Chondrocyte (in vitro differentiated cells): ENCODE results near the gene SORL1. TPM values are rescaled to one million over a fixed set of nuclear protein-coding genes. Genes with fewer than 3 reads are reported as not detected.

ENCODE experiments used
- DNase-seq: peaks from one replicate; pipeline ENCODE4 v3.0.0; 2021; ENCODE audit warnings: mixed read lengths, low spot score
- H3K27ac Mint-ChIP-seq: one replicate; pipeline ENCODE4 v1.8.0; 2021; ENCODE audit warnings: mild to moderate bottlenecking, moderate library complexity, mixed read lengths; ENCODE audit not compliant: unreplicated experiment
- H3K27me3 Mint-ChIP-seq: 2 replicates; pipeline ENCODE4 v1.8.0; 2021; ENCODE audit warnings: low read depth, mixed read lengths
- H3K36me3 Mint-ChIP-seq: 2 replicates; pipeline ENCODE4 v1.8.0; 2021; ENCODE audit warnings: low read depth, mixed read lengths
- H3K4me1 Mint-ChIP-seq: 2 replicates; pipeline ENCODE4 v1.8.0; 2021; ENCODE audit warnings: low read depth, mild to moderate bottlenecking, mixed read lengths
- H3K4me3 Mint-ChIP-seq: one replicate; pipeline ENCODE4 v1.8.0; 2021; ENCODE audit warnings: mild to moderate bottlenecking, moderate library complexity, mixed read lengths; ENCODE audit not compliant: unreplicated experiment
- H3K9me3 Mint-ChIP-seq: 2 replicates; pipeline ENCODE4 v1.8.0; 2021; ENCODE audit warnings: low read depth, mixed read lengths
- total RNA-seq: library from RNA; stranded (reverse); gene quantifications from 3 replicates; pipeline ENCODE4 v1.2.1, GENCODE V29; 2021
- TF ChIP-seq, protein P1 (sequence below): fragments of 200-600 bp; sonication (generic); IDR thresholded peaks from 2 replicates; pipeline ENCODE4 v1.5.0; 2021; ENCODE audit warnings: antibody characterized with exemption, mild to moderate bottlenecking, moderate library complexity

Gene SORL1
- total RNA-seq, 1 donor from 2014 or later, result 0.87 TPM

DNA sequence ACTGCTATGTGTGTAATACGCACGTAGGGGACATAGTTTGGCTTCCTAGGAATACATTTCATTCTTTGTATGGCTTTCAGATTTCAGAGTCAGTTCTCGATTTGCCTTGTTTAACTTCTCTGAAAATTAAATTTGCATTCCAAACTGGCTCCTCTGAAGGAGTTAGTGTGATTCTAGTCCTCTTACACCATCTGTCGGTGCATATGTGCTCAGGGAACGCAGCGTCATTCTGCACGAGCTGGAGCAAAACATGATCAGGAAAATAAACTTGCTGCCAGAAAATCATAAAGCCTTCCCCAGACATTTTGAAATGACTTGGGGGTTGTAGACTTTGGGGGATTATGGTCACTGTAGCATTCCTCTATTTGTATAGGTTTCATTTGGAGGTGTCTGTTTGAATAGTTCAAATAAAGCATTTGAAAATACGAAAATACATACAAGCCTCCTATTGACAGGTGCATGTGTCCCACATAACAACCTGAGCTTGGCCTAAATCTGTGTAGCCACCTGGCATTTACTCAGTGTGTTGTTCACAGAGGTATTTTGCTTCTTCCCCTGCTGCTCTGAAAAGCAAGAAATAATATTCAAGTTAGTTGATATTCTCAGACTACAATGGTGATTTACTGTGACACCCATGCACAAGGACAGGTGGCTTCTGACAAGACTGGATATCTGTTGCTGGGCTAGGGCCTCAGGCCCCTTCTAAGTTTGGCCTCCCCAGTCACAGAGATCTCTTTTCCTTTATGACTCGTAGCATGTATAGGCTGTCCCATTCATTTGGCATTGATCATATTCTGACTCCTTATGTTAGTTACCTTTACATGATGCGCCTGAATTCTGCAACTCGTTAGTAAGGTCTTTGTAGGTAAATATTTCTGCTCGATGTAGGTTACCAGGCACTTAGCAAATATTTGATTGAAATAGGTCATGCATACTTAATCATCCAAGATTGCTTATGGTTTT lies 82.3 kb downstream of the SORL1 start:
- peaks cover 18% of the 10 kb centered on the region for H3K9me3 Mint-ChIP-seq
- no peaks in the 10 kb centered on the region for H3K4me1 Mint-ChIP-seq

DNA sequence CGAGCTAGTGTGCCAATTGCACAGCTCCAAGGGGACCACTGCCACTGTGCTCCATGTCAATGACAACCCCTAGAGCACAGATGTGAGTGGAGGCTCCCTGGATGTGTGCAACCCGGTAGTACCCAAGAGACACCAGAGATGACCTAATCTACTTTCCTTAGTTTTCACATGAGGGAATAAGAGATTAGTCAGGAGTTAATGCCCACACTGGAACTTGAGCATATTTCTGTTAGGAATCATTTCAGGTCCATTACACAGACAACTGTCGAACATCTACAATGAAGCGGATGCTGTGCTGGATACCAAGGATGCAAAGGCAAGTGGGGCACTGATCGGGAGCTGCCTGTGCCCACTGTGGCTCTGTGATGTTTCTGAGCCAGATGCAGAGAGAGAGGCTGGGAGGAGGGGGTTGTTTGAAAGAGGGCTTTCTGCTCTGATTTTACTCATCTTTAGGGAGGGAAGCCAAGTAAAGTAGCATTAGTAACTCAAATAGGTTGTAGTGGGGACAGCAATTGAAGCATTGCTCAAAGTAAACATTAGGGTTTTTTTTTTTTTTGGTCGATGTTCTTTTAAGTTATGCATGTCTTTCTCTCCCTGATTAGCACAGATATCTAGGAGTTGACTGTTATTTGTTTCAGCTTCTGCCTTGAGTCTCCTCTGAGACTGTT lies 83.1 kb downstream of the SORL1 start:
- H3K36me3 Mint-ChIP-seq, result peaks cover 2% of the 10 kb centered on the region
- H3K4me1 Mint-ChIP-seq, result no peaks in the 10 kb centered on the region
- peaks cover 13% of the 10 kb centered on the region for H3K9me3 Mint-ChIP-seq
- TF ChIP-seq, protein P1, sequence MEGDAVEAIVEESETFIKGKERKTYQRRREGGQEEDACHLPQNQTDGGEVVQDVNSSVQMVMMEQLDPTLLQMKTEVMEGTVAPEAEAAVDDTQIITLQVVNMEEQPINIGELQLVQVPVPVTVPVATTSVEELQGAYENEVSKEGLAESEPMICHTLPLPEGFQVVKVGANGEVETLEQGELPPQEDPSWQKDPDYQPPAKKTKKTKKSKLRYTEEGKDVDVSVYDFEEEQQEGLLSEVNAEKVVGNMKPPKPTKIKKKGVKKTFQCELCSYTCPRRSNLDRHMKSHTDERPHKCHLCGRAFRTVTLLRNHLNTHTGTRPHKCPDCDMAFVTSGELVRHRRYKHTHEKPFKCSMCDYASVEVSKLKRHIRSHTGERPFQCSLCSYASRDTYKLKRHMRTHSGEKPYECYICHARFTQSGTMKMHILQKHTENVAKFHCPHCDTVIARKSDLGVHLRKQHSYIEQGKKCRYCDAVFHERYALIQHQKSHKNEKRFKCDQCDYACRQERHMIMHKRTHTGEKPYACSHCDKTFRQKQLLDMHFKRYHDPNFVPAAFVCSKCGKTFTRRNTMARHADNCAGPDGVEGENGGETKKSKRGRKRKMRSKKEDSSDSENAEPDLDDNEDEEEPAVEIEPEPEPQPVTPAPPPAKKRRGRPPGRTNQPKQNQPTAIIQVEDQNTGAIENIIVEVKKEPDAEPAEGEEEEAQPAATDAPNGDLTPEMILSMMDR, result no peak
- H3K27me3 Mint-ChIP-seq, result peaks cover 17% of the 10 kb centered on the region
- no peak overlapping the region for H3K4me3 Mint-ChIP-seq
- H3K27ac Mint-ChIP-seq, result no peak overlapping the region
- no peak for DNase-seq

More for the DNA sequence above, 82.3 kb downstream of the SORL1 start:
- Mint-ChIP-seq H3K36me3 (peaks cover 5% of the 10 kb centered on the region), H3K27ac (no peak overlapping the region), H3K27me3 (peaks cover 17% of the 10 kb centered on the region), H3K4me3 (no peak overlapping the region)
- no peak for DNase-seq
- TF ChIP-seq, protein P1, result peak; percentile 67

DNA sequence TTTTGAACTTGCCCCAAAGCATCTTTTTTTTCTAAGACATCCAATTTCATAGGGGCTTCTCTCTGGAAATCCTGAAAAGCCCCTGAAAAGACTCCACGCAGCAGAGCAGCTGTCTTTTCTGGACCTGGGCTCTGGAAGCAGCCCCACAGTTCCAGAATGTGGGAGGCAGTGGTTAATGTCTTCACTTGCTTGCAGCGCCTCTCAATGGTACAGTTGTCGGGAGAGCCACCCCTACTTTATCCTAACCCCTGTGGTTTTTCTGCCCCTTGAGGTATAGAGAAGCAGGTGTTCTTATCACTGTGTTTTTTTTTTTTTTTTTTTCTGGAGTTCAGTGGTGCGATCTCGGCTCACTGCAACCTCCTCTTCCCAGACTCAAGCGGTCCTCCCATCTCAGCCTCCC lies 84.0 kb downstream of the SORL1 start:
- Mint-ChIP-seq H3K36me3 (no peaks in the 10 kb centered on the region), H3K9me3 (peaks cover 5% of the 10 kb centered on the region), H3K27ac (no peak overlapping the region), H3K4me1 (no peaks in the 10 kb centered on the region), H3K27me3 (peaks cover 17% of the 10 kb centered on the region), H3K4me3 (no peak overlapping the region)
- TF ChIP-seq, protein P1, result no peak
- no peak for DNase-seq

DNA sequence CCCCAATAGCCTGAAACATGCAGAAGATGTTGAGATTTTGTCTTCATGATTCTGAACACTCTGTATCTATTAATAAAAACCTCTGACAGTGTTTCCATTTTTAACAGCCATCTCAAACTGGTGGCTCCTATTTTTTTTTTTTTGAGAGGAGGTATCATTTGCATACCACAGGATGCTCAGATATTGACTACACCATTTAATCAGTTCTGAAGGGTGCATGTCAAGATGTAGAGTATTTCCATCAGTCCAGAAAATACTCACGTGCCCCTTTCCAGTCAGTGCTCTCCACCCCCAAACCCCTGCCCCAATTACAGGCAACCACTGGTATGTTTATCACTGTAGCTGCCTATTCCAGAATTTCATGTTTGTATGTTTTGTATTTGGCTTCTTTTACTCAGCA lies 85.9 kb downstream of the SORL1 start:
- Mint-ChIP-seq H3K36me3 (no peaks in the 10 kb centered on the region), H3K4me3 (no peak overlapping the region), H3K27ac (no peak overlapping the region), H3K27me3 (peaks cover 19% of the 10 kb centered on the region), H3K4me1 (no peaks in the 10 kb centered on the region), H3K9me3 (no peaks in the 10 kb centered on the region)
- TF ChIP-seq, protein P1, result no peak
- DNase-seq, result no peak

DNA sequence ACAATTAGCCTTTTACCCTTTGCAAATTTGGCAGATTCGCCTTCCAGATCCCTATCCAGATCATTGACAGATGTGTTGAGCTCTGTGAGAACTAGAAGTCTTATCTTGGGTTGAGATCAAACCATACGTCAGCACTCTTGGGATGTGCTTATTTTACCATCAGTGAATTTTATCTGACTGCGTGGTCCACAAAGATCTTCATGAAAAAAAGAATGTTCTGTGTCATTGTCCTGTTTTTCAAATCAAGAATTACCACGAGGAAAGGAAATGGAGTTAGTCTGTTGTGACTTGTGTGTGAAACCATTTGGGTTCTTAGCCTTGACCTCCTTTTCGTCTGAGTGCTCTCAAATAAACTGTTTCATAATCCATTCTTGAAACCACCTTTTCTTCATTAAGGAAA lies 86.9 kb downstream of the SORL1 start:
- DNase-seq, result no peak
- Mint-ChIP-seq H3K36me3 (no peaks in the 10 kb centered on the region), H3K27me3 (peaks cover 19% of the 10 kb centered on the region), H3K4me3 (no peak overlapping the region), H3K27ac (no peak overlapping the region), H3K9me3 (no peaks in the 10 kb centered on the region), H3K4me1 (no peaks in the 10 kb centered on the region)
- TF ChIP-seq, protein P1, result no peak
